HG03039 (cell line): ENCODE measurements around the gene CD164L2.
"Not testable (repeated sequence)": the region's sequence is repeated elsewhere in the genome, so short reads cannot be mapped to it uniquely, and the experiment has no call there.

ENCODE experiments used
- ATAC-seq: cut with Tn5 transposase; IDR thresholded peaks from one replicate; pipeline ENCODE4 v1.9.1; 2021; ENCODE audit warnings: mild to moderate bottlenecking, moderate library complexity; ENCODE audit not compliant: unreplicated experiment

The CD164L2 gene

GRCh38 chr1:27391511-27392095, 8.5 kb upstream of the CD164L2 start:
- no peak for ATAC-seq

GRCh38 chr1:27388337-27389005, 5.3 kb upstream of the CD164L2 start:
- ATAC-seq, result no peak

- not testable (repeated sequence) for ATAC-seq
These were observed 1.7 kb upstream of the CD164L2 start for GRCh38 chr1:27384797-27385196.

- ATAC-seq, result no peak
These were observed 528 bp upstream of the CD164L2 start for GRCh38 chr1:27383661-27384060.

- ATAC-seq, result no peak
These were observed 967 bp downstream of the CD164L2 start for GRCh38 chr1:27381969-27382762.

- ATAC-seq, result no peak
These were observed 2.1 kb downstream of the CD164L2 start for GRCh38 chr1:27380766-27381733.

- ATAC-seq, result no peak
These were observed 2.9 kb downstream of the CD164L2 start for GRCh38 chr1:27380224-27380623.

- ATAC-seq, result no peak
These were observed 3.5 kb downstream of the CD164L2 start for GRCh38 chr1:27379564-27380122.

GRCh38 chr1:27377760-27378495, 5.2 kb downstream of the CD164L2 start:
- no peak for ATAC-seq

- no peak for ATAC-seq
These were observed 8.6 kb downstream of the CD164L2 start, which contains the start of gene FCN3 for GRCh38 chr1:27374362-27375086. Gene FCN3, minus strand, starts transcription at chr1:27374824. Its CDS starts 6 bp downstream, at chr1:27374818.

- ATAC-seq, result no peak
These were observed 10.1 kb downstream of the CD164L2 start for GRCh38 chr1:27372808-27373690.

GRCh38 chr1:27372022-27372807, 10.9 kb downstream of the CD164L2 start:
- no peak for ATAC-seq

- no peak for ATAC-seq
These were observed 14.1 kb downstream of the CD164L2 start for GRCh38 chr1:27368869-27369582.

GRCh38 chr1:27367160-27367650, 15.9 kb downstream of the CD164L2 start:
- no peak for ATAC-seq

- ATAC-seq, result no peak
These were observed 16.5 kb downstream of the CD164L2 start, which contains the start of gene MAP3K6 for GRCh38 chr1:27366411-27367159. Gene MAP3K6, minus strand, starts transcription at chr1:27366961. Its CDS starts 364 bp downstream, at chr1:27366597.

- ATAC-seq, result no peak
These were observed 17.1 kb downstream of the CD164L2 start for GRCh38 chr1:27366113-27366410.
